ENCODE results near the gene SPEM3.
"Not testable (repeated sequence)": the region's sequence is repeated elsewhere in the genome, so short reads cannot be mapped to it uniquely, and the experiment has no call there.

The SPEM3 gene

GRCh38 chr17:7471729-7472128 is 43.1 kb downstream of the SPEM3 start:
- TF ChIP-seq ZNF565 (CRISPR knock-in tag; conservative IDR thresholded peaks at IDR 0.05; ENCODE audit: low read depth) (no peak), ZNF70 (CRISPR knock-in tag; IDR thresholded peaks at IDR 0.05) (no peak), ZNF8 (CRISPR knock-in tag; IDR thresholded peaks at IDR 0.05) (no peak), POU6F1 (CRISPR knock-in tag; IDR thresholded peaks at IDR 0.05; ENCODE audit: borderline replicate concordance, low read depth) (no peak), RARB (CRISPR knock-in tag; IDR thresholded peaks at IDR 0.05) (no peak), ZC3H10 (CRISPR knock-in tag; IDR thresholded peaks at IDR 0.05) (no peak), TOX (CRISPR knock-in tag; IDR thresholded peaks at IDR 0.05; ENCODE audit: borderline replicate concordance) (no peak)
- ATAC-seq, result no peak

GRCh38 chr17:7474767-7475166 is 46.1 kb downstream of the SPEM3 start:
- not testable (repeated sequence) for ATAC-seq

- TF ChIP-seq BACH2 (CRISPR knock-in tag; IDR thresholded peaks at IDR 0.05; ENCODE audit: borderline replicate concordance) (no peak), TOX (CRISPR knock-in tag; IDR thresholded peaks at IDR 0.05; ENCODE audit: borderline replicate concordance) (no peak), GLIS3 (CRISPR knock-in tag; IDR thresholded peaks at IDR 0.05) (no peak), ESRRG (CRISPR knock-in tag; IDR thresholded peaks at IDR 0.05) (no peak), ZFP3 (CRISPR knock-in tag; IDR thresholded peaks at IDR 0.05) (no peak), CREB5 (CRISPR knock-in tag; IDR thresholded peaks at IDR 0.05; ENCODE audit: low read depth) (no peak)
- no peak for ATAC-seq
Observed at GRCh38 chr17:7475764-7476422, 47.2 kb downstream of the SPEM3 start.

- TF ChIP-seq PATZ1 (CRISPR knock-in tag; IDR thresholded peaks at IDR 0.05; ENCODE audit: borderline replicate concordance), result no peak
- no peak for TF ChIP-seq GLIS3 (CRISPR knock-in tag; IDR thresholded peaks at IDR 0.05)
- TF ChIP-seq ARNTL (CRISPR knock-in tag; IDR thresholded peaks at IDR 0.05; ENCODE audit: borderline replicate concordance, low read depth), result no peak
- TF ChIP-seq TOX (CRISPR knock-in tag; IDR thresholded peaks at IDR 0.05; ENCODE audit: borderline replicate concordance), result no peak
- TF ChIP-seq TSHZ2 (CRISPR knock-in tag; IDR thresholded peaks at IDR 0.05), result no peak
- peak; percentile 10; the same call in 1 of the 3 replicates for ATAC-seq
Observed at GRCh38 chr17:7476494-7476893, 47.8 kb downstream of the SPEM3 start.

GRCh38 chr17:7476951-7477350 is 48.3 kb downstream of the SPEM3 start:
- TF ChIP-seq RARB (CRISPR knock-in tag; IDR thresholded peaks at IDR 0.05) (no peak), ZC3H10 (CRISPR knock-in tag; IDR thresholded peaks at IDR 0.05) (no peak), CSDC2 (CRISPR knock-in tag; IDR thresholded peaks at IDR 0.05) (no peak), ISL1 (CRISPR knock-in tag; IDR thresholded peaks at IDR 0.05) (no peak), ESRRG (CRISPR knock-in tag; IDR thresholded peaks at IDR 0.05) (no peak), PPARA (CRISPR knock-in tag; IDR thresholded peaks at IDR 0.05; ENCODE audit: borderline replicate concordance) (no peak), POU6F1 (CRISPR knock-in tag; IDR thresholded peaks at IDR 0.05; ENCODE audit: borderline replicate concordance, low read depth) (no peak), GLIS3 (CRISPR knock-in tag; IDR thresholded peaks at IDR 0.05) (no peak), BACH2 (CRISPR knock-in tag; IDR thresholded peaks at IDR 0.05; ENCODE audit: borderline replicate concordance) (no peak)
- no peak for ATAC-seq
